Measurements from ENCODE around the gene PTF1A. TPM values are rescaled to one million over a fixed set of nuclear protein-coding genes. Genes with fewer than 3 reads are reported as not detected.
A peak's percentile ranks its signal among the peaks of the same experiment; 100 is the strongest.

Gene PTF1A
- total RNA-seq, 2 experiments from 2014 or later: not detected

DNA sequence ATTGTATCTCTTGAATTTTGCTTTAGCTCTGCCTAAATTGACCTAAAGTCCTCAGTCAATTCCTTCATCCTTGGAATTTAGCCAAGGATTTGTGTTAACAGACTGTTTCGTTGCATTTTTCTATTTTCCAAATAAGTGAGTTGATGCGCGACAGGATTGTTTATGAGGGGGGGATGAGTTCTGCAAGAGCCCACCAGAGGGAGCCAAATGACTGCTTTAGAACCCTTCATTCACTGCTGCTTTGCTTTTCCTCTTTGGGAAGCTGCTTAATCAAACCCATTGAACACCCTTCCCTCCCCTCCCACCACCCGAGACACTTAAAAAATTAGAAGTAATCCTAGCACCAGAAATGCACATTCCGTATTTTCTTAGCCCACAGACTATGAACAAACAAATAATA, 33.7 kb upstream of the PTF1A start:
- ChIA-PET POLR2A (no interaction called here), CTCF (interaction anchor here (0.6 to 3.9 kb wide), 32 partner anchors 9 to 1993 kb away, joined by 3 to 59 read pairs (median 4); no protein-coding TSS in a partner anchor)
- Mint-ChIP-seq H3K4me1 (ENCODE audit: low read depth) (peaks cover 2% of the 10 kb centered on the region), H3K4me3 (no peak overlapping the region), H3K9me3 (no peaks in the 10 kb centered on the region), H3K27ac (no peak overlapping the region), H3K36me3 (no peaks in the 10 kb centered on the region), H3K27me3 (peaks cover 23% of the 10 kb centered on the region)
- intact Hi-C loops (cut with micrococcal nuclease): loop anchor here (2.0 to 10.0 kb wide), 5 partner anchors 134 to 1346 kb away; no protein-coding TSS in a partner anchor
- peak; percentile 44 for DNase-seq

GRCh38 chr10:23171232-23171876, 20.8 kb upstream of the PTF1A start:
- intact Hi-C loops (cut with micrococcal nuclease): no loop called here
- Mint-ChIP-seq H3K27me3 (peaks cover 54% of the 10 kb centered on the region), H3K4me1 (ENCODE audit: low read depth) (peaks cover 4% of the 10 kb centered on the region), H3K27ac (no peak overlapping the region), H3K4me3 (no peak overlapping the region), H3K36me3 (no peaks in the 10 kb centered on the region), H3K9me3 (no peaks in the 10 kb centered on the region)
- ChIA-PET POLR2A (no interaction called here), CTCF (no interaction called here)
- DNase-seq: no peak

DNA sequence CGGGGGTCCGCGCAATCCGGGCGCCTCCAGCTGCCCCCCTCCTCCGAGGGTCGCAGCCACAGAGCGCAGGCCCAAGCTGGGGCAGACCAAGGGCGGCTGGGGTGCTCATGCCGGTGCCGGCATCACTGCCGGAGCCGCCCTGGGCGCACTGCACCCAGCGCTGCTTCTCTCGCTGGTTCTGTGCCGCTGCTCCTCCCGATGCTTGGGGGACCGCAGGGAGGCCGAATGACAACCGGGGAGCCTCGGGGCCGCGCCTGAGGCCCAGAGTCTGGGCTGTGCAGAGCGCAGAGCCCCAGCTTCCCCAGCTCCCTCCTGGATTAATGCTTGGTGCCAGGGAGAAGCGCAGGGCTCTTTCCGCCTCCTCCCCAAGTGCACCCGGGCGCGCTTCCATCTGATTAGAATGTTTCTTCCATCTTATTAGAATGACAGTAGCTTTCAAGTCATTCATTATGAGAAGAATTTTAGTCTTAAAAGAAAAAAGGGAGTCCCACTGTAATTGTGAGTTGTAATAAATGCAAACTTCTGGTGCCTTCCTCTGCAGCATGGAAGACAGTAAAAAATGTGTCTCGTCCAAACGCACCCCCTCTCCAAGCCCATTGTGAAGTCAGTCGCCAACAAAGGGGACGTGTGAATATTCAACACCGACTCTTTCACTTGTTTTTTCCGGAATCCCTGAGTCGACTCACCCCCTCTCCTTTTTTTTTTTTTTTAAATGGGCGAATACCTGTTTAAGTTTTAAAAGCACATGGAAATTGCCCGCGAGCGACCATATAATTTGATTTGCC, 19.5 kb upstream of the PTF1A start:
- H3K9me3 Mint-ChIP-seq: no peaks in the 10 kb centered on the region
- no peaks in the 10 kb centered on the region for H3K36me3 Mint-ChIP-seq
- no peak overlapping the region for H3K4me3 Mint-ChIP-seq
- H3K27ac Mint-ChIP-seq: no peak overlapping the region
- H3K27me3 Mint-ChIP-seq: peaks cover 60% of the 10 kb centered on the region
- POLR2A ChIA-PET: no interaction called here
- intact Hi-C loops (cut with micrococcal nuclease): loop anchor here (2.0 kb wide), 1 partner anchor 18 kb away; no protein-coding TSS in a partner anchor
- H3K4me1 Mint-ChIP-seq (ENCODE audit: low read depth): peaks cover 4% of the 10 kb centered on the region
- CTCF ChIA-PET: no interaction called here
- no peak for DNase-seq

DNA sequence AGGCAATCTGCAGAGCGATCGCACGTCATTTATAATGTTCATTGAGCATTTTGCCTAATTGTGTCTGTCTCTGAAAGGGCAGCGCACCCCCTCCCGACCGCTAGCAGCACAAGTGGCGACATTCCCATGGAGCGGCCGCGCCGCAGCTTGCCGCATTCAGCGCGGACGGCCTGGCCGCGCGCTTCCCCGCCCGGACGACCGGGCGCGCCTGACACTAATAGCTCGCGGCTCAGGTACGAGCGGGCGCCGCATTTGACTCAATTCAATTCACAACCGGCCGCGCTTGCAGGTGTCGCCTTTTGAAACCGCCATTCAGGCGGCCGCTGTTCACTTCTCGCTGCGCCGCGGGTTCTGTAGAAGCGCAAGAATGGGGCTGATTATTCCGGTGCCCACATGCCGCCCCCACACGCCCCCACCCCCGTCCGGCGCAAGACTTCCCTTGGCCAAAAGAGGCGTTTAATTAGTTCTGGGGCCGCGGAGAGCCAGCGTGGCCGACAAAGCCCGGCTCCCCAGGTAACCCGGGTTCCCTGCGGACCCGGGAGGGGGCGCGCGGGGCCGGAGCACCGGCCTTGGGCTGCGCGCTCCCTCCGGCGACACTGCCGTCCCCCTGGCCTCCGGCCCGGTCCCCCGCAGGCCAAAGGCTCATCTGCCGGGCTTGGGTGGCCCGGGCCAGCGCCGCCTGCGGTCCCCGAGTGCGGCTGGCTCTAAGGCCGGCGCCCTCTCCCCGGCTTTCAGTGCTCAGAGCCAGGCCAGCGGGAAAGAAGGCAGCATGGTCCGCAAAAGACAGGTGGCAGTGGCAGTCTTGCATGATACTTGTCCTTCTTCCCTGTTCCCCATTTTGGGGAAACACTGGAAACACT, 18.7 kb upstream of the PTF1A start:
- no peak overlapping the region for H3K27ac Mint-ChIP-seq
- CTCF ChIA-PET: no interaction called here
- no peak for DNase-seq
- peaks cover 4% of the 10 kb centered on the region for H3K4me1 Mint-ChIP-seq (ENCODE audit: low read depth)
- no peaks in the 10 kb centered on the region for H3K9me3 Mint-ChIP-seq
- no peaks in the 10 kb centered on the region for H3K36me3 Mint-ChIP-seq
- intact Hi-C loops (cut with micrococcal nuclease): loop anchor here (2.0 kb wide), 1 partner anchor 17 kb away; no protein-coding TSS in a partner anchor
- POLR2A ChIA-PET: no interaction called here
- H3K4me3 Mint-ChIP-seq: no peak overlapping the region
- H3K27me3 Mint-ChIP-seq: peaks cover 63% of the 10 kb centered on the region

- Mint-ChIP-seq H3K4me3 (no peak overlapping the region), H3K4me1 (ENCODE audit: low read depth) (peaks cover 4% of the 10 kb centered on the region), H3K36me3 (no peaks in the 10 kb centered on the region), H3K27ac (no peak overlapping the region), H3K9me3 (no peaks in the 10 kb centered on the region), H3K27me3 (peaks cover 68% of the 10 kb centered on the region)
- ChIA-PET POLR2A (no interaction called here), CTCF (interaction anchor here (1.1 kb wide), 1 partner anchor 17 kb away, joined by 4 read pairs; no protein-coding TSS in a partner anchor)
- DNase-seq: no peak
- intact Hi-C loops (cut with micrococcal nuclease): no loop called here
Measured at GRCh38 chr10:23174074-23174976, 17.8 kb upstream of the PTF1A start.

GRCh38 chr10:23174977-23175512, 17.1 kb upstream of the PTF1A start:
- Mint-ChIP-seq H3K9me3 (no peaks in the 10 kb centered on the region), H3K4me1 (ENCODE audit: low read depth) (peaks cover 4% of the 10 kb centered on the region), H3K27me3 (peaks cover 68% of the 10 kb centered on the region), H3K36me3 (no peaks in the 10 kb centered on the region), H3K27ac (no peak overlapping the region), H3K4me3 (no peak overlapping the region)
- ChIA-PET POLR2A (no interaction called here), CTCF (interaction anchor here (1.1 kb wide), 1 partner anchor 17 kb away, joined by 4 read pairs; no protein-coding TSS in a partner anchor)
- intact Hi-C loops (cut with micrococcal nuclease): no loop called here
- DNase-seq: no peak

GRCh38 chr10:23186178-23186577, 5.9 kb upstream of the PTF1A start:
- no peaks in the 10 kb centered on the region for H3K4me1 Mint-ChIP-seq (ENCODE audit: low read depth)
- no peak for DNase-seq
- H3K4me3 Mint-ChIP-seq: no peak overlapping the region
- H3K36me3 Mint-ChIP-seq: no peaks in the 10 kb centered on the region
- ChIA-PET CTCF (interaction anchor here (0.6 kb wide), 1 partner anchor 161 kb away, joined by 3 read pairs; no protein-coding TSS in a partner anchor), POLR2A (no interaction called here)
- peaks cover 40% of the 10 kb centered on the region for H3K27me3 Mint-ChIP-seq
- no peaks in the 10 kb centered on the region for H3K9me3 Mint-ChIP-seq
- no peak overlapping the region for H3K27ac Mint-ChIP-seq
- intact Hi-C loops (cut with micrococcal nuclease): no loop called here

DNA sequence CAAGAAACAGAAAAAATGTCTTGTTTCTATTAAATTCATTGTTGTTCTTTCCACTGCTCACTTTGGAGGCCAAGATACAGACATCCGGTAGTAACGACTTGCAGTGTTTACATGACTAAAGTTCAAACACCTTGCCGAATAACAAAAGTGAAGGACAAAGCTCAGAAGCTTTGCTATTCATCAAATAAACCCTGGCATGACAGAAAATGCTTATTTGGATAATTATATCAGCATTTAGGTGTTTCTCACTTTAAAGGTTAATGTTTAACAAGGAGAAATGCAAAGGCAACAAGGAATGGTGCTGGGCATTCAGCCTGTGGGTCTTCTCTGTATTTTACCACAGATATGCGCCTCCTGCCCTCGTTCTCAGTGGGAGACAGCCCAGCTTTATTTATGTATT, 5.4 kb upstream of the PTF1A start:
- Mint-ChIP-seq H3K4me1 (ENCODE audit: low read depth) (no peaks in the 10 kb centered on the region), H3K27me3 (peaks cover 41% of the 10 kb centered on the region), H3K4me3 (no peak overlapping the region), H3K9me3 (no peaks in the 10 kb centered on the region), H3K36me3 (no peaks in the 10 kb centered on the region), H3K27ac (no peak overlapping the region)
- intact Hi-C loops (cut with micrococcal nuclease): no loop called here
- CTCF ChIA-PET: interaction anchor here (0.6 kb wide), 1 partner anchor 160 kb away, joined by 3 read pairs; no protein-coding TSS in a partner anchor
- POLR2A ChIA-PET: no interaction called here
- no peak for DNase-seq

GRCh38 chr10:23187155-23187554, 5.0 kb upstream of the PTF1A start:
- peaks cover 41% of the 10 kb centered on the region for H3K27me3 Mint-ChIP-seq
- H3K4me1 Mint-ChIP-seq (ENCODE audit: low read depth): no peaks in the 10 kb centered on the region
- ChIA-PET CTCF (interaction anchor here (0.6 kb wide), 1 partner anchor 160 kb away, joined by 3 read pairs; no protein-coding TSS in a partner anchor), POLR2A (no interaction called here)
- H3K4me3 Mint-ChIP-seq: no peak overlapping the region
- H3K36me3 Mint-ChIP-seq: no peaks in the 10 kb centered on the region
- H3K9me3 Mint-ChIP-seq: no peaks in the 10 kb centered on the region
- DNase-seq: no peak
- H3K27ac Mint-ChIP-seq: no peak overlapping the region
- intact Hi-C loops (cut with micrococcal nuclease): no loop called here

DNA sequence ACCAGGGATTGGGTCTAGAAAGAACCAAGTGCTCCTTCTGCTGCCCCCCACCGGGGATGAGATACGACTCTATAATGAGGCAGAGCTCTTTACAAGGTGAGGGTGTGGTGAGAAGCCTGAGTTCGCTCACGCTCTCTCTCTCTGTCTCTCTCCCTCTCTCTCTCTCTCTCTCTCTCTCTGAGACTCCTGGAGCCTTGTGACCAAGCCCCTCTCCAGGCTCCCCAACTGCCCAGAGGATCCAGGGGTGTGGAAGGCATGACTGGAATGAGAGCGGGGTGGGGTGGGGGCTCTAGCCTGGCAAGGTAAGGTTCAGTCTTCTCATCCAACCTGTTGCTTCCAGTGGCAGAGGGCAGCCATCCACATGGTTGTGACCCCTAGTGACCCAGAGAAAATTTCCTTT, 3.1 kb upstream of the PTF1A start:
- intact Hi-C loops (cut with micrococcal nuclease): no loop called here
- ChIA-PET POLR2A (no interaction called here), CTCF (no interaction called here)
- DNase-seq: no peak
- H3K27ac Mint-ChIP-seq: no peak overlapping the region
- H3K27me3 Mint-ChIP-seq: peaks cover 44% of the 10 kb centered on the region
- no peaks in the 10 kb centered on the region for H3K9me3 Mint-ChIP-seq
- H3K36me3 Mint-ChIP-seq: no peaks in the 10 kb centered on the region
- H3K4me1 Mint-ChIP-seq (ENCODE audit: low read depth): peaks cover 4% of the 10 kb centered on the region
- no peak overlapping the region for H3K4me3 Mint-ChIP-seq

Data from activated CD4-positive, alpha-beta memory T cell treated with anti-CD3 and anti-CD28 coated beads for 36 hours (primary cell).